Measurements from ENCODE around the gene FHOD3.

Gene FHOD3

GRCh38 chr18:36316246-36316645 is 18.7 kb downstream of the FHOD3 start:
- no peak overlapping the region for H3K4me3 ChIP-seq (ENCODE audit: low read depth, low read length)
- TF ChIP-seq CTCF (IDR thresholded peaks at IDR 0.05; ENCODE audit: borderline replicate concordance, insufficient read depth, low read depth, low read length): no peak

GRCh38 chr18:36321658-36322407 is 24.3 kb downstream of the FHOD3 start:
- TF ChIP-seq CTCF (IDR thresholded peaks at IDR 0.05; ENCODE audit: borderline replicate concordance, insufficient read depth, low read depth, low read length): no peak
- H3K4me3 ChIP-seq (ENCODE audit: low read depth, low read length): no peak overlapping the region

- no peak for TF ChIP-seq CTCF (IDR thresholded peaks at IDR 0.05; ENCODE audit: borderline replicate concordance, insufficient read depth, low read depth, low read length)
- H3K4me3 ChIP-seq (ENCODE audit: low read depth, low read length): no peak overlapping the region
Observed at GRCh38 chr18:36322408-36322728, 24.9 kb downstream of the FHOD3 start.

DNA sequence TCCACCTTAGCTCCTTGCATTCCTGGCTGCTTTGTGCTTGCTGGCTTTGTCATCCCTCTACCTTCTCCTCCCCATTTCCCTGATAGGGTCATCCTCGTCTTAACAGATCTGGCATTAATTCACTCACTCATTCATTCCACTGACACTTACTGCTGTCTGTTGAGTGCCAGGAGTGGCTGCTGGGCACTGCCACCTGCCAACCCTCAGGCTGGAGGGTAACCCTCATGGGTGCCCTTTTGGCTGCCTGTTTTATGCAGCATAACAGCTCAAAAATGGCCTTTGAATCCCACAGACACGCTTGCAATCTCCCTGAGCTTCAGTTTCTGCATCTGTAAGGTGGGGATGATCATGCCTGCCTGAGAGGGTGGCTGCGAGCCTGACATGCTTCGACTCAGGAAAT is 25.2 kb downstream of the FHOD3 start:
- H3K4me3 ChIP-seq (ENCODE audit: low read depth, low read length): no peak overlapping the region
- no peak for TF ChIP-seq CTCF (IDR thresholded peaks at IDR 0.05; ENCODE audit: borderline replicate concordance, insufficient read depth, low read depth, low read length)

DNA sequence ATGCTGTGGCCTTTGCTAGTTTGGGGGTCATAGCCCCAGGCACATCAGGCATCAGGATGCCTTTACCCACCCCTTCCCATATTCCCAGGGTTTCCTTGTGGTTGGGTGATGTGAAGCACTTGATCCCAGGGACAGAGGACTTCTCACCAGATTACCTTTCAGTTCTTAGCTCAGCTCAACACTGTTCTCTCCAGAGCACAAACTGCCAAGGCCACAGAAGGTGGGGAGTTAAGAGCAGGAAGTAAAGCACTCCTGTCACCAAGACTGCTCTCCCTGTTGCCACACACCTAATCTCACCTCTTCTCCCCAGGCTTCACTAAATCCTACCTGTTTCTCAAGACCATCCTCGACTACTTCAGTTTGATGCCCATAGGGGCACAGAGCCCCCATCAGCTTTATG is 25.9 kb downstream of the FHOD3 start:
- TF ChIP-seq CTCF (IDR thresholded peaks at IDR 0.05; ENCODE audit: borderline replicate concordance, insufficient read depth, low read depth, low read length): no peak
- no peak overlapping the region for H3K4me3 ChIP-seq (ENCODE audit: low read depth, low read length)

GRCh38 chr18:36325846-36326245 is 28.3 kb downstream of the FHOD3 start:
- no peak overlapping the region for H3K4me3 ChIP-seq (ENCODE audit: low read depth, low read length)
- TF ChIP-seq CTCF (IDR thresholded peaks at IDR 0.05; ENCODE audit: borderline replicate concordance, insufficient read depth, low read depth, low read length): no peak

- H3K4me3 ChIP-seq (ENCODE audit: low read depth, low read length): no peak overlapping the region
- no peak for TF ChIP-seq CTCF (IDR thresholded peaks at IDR 0.05; ENCODE audit: borderline replicate concordance, insufficient read depth, low read depth, low read length)
Observed at GRCh38 chr18:36326771-36327170, 29.3 kb downstream of the FHOD3 start.

Data from GM12875 (cell line).